ENCODE results near the gene PLCH1.

DNA sequence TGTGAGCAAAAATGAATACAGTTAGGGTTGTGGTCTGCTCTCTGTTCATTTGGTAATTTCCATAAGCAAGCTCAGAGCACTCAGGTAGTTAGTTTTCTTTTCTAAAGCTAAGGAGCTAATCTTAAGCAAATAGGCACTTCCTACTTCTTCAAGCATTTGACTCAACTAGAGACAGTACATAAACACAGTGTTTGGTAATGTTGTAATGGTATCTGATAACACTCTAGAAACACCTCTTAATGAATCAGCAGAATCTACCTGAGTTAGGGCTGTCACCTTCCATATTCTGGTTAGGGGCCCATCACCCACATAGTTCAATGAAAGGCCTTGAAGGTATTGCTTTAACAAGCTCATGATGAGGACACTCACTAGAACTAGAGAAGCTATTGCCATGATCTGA, 83.1 kb downstream of the PLCH1 start:
- TF ChIP-seq, protein P1, sequence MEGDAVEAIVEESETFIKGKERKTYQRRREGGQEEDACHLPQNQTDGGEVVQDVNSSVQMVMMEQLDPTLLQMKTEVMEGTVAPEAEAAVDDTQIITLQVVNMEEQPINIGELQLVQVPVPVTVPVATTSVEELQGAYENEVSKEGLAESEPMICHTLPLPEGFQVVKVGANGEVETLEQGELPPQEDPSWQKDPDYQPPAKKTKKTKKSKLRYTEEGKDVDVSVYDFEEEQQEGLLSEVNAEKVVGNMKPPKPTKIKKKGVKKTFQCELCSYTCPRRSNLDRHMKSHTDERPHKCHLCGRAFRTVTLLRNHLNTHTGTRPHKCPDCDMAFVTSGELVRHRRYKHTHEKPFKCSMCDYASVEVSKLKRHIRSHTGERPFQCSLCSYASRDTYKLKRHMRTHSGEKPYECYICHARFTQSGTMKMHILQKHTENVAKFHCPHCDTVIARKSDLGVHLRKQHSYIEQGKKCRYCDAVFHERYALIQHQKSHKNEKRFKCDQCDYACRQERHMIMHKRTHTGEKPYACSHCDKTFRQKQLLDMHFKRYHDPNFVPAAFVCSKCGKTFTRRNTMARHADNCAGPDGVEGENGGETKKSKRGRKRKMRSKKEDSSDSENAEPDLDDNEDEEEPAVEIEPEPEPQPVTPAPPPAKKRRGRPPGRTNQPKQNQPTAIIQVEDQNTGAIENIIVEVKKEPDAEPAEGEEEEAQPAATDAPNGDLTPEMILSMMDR (IDR thresholded peaks at IDR 0.05), result no peak
- TF ChIP-seq POLR2A (IDR thresholded peaks at IDR 0.05), result no peak

Measured in right lobe of liver (tissue), 4 donors.